Measurements from ENCODE around the gene NCKAP5.

The NCKAP5 gene

GRCh38 chr2:132638313-132639040 is 929.8 kb downstream of the NCKAP5 start:
- DNase-seq: no peak

- DNase-seq: no peak
These were observed 931.9 kb downstream of the NCKAP5 start for GRCh38 chr2:132636346-132636745.

GRCh38 chr2:132633635-132634034 is 934.6 kb downstream of the NCKAP5 start:
- no peak for DNase-seq

- DNase-seq: no peak
These were observed 936.1 kb downstream of the NCKAP5 start for GRCh38 chr2:132632000-132632649.

- DNase-seq: no peak
These were observed 940.7 kb downstream of the NCKAP5 start for GRCh38 chr2:132627536-132627935.

GRCh38 chr2:132623096-132623839 is 945.0 kb downstream of the NCKAP5 start:
- DNase-seq: no peak

Data from activated CD4-positive, CD25-positive, alpha-beta regulatory T cell treated with anti-CD3 and anti-CD28 coated beads, Interleukin-2, amount 50 U/mL, for 72 hours (primary cell).